ENCODE results near the gene IFITM2.

GRCh38 chr11:266676-267439 lies 40.8 kb upstream of the IFITM2 start:
- TF ChIP-seq TAF1 (IDR thresholded peaks at IDR 0.05; ENCODE audit: low read depth, low read length) (no peak), PAX5 (IDR thresholded peaks at IDR 0.05; ENCODE audit: insufficient read depth, low read length, severe bottlenecking) (no peak), POLR2A (IDR thresholded peaks at IDR 0.05; ENCODE audit: low read depth, low read length) (no peak)

Data from GM12891 (cell line).